ENCODE data around the gene SLC25A13. TPM values are rescaled to one million over a fixed set of nuclear protein-coding genes. Genes with fewer than 3 reads are reported as not detected.

Gene SLC25A13
- total RNA-seq, 1 donor from 2014 or later: 10.5 TPM

DNA sequence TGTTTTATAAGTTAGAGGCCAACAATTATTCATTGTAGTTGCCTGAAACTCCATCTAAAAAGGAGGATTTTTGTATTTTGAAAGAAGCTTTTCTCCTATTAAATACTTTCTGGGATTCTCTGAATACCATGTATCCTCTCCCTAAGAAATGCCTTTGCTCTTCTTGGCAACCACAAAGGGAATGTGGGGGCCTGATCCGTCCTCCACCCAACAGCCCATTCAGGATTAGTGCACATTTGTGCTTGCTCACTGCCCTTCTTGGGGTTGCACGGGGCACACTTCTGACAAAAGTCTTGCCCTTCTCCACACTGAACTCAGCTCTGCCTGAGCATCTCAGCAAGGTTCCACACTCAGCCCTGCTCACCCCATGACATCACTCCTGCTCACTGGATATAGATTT, 194.2 kb downstream of the SLC25A13 start:
- intact Hi-C loops (cut with DNase I): no loop called here
- DNase-seq (ENCODE audit: low spot score): no peak

DNA sequence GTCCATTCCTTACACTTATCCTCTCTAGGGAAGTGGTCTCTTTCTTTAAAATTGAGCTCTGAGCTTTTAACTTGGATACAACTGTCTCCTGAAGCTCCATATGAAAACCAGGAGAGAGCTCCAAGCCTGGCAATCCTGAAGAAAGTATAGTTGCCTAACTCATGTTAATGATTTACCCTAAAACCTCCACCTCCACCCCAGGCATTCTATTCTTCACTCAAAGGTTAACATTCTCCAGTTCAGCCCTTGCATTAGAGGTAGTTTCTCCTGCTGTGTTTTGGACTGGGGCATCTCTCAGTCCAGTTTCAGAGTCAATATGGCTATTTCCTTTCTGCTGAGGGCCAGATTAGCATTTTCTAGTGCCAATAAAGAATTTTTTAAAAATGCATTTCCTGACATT, 195.5 kb downstream of the SLC25A13 start:
- DNase-seq (ENCODE audit: low spot score): no peak
- intact Hi-C loops (cut with DNase I): no loop called here

DNA sequence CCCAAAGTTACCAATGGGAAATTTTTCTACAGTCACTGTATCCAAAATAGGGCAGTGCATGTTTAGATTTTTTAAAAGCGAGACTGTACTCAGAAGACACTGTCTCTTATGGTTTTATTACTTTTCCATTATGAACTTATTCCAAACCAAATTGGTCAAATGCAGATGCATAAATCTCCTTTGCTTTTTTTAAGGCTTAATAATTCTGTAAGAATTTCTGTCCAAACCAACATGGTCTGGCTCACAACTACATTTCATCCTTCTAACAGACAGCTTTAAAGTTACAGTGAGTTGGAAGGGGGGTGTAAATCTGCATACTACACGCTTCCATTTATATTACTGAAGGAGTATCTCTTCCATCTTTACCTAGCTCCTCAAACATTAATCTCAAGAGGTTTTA, 199.2 kb downstream of the SLC25A13 start:
- DNase-seq (ENCODE audit: low spot score): no peak
- intact Hi-C loops (cut with DNase I): no loop called here

DNA sequence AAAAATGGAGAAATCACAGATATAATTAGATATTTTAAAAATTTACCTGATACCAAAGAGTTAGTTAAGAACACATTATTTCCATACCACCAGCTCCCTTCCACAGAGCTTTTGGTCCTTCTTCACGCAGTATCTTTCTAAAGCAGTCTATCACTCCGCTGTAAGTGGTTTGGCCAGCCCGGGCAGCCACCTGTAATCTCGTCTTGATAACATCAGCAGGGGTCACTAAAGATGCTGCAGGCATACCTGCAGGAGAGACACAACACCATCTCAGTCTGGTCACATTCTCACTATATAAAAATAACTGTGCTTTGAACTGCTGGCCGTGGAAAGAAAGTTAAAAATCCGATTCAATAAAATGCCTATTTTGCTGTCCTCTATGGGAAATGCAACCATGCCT, 200.1 kb downstream of the SLC25A13 start:
- intact Hi-C loops (cut with DNase I): no loop called here
- no peak for DNase-seq (ENCODE audit: low spot score)

DNA sequence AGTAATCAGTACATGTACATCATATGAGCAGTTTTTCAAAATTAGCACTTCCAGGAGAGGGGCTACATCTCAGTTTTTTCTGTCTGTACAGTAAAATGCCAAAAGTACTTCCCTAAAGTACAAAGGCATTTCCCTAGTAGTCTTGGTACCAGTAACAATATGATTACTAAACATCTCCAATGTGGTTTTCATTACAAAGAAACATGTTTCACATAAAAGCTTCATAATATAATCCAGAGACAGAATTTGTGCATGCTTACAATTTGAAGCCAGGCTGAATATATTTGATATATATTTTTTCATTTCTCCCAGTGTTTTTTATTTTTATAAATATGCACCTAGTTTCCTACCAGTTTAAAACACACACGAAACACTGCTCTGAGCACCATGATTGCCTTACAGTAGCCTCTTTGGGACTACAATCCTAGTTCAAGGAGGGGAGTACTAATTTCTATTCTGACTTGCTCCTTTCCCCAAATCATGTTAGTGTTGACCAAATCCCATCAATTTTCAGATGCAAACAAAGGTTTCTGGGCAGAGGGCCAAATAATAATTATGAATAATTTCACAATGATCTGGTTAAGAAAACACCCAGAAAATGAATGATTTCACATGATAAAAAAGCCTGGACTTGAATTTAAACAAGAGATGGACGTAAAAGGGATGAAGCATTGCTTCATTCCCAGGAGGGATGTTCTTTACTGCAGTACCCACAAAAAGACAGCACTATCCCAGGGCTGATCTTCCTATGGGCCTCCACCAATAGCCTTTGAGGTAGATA, 201.3 kb downstream of the SLC25A13 start:
- intact Hi-C loops (cut with DNase I): no loop called here
- DNase-seq (ENCODE audit: low spot score): no peak

DNA sequence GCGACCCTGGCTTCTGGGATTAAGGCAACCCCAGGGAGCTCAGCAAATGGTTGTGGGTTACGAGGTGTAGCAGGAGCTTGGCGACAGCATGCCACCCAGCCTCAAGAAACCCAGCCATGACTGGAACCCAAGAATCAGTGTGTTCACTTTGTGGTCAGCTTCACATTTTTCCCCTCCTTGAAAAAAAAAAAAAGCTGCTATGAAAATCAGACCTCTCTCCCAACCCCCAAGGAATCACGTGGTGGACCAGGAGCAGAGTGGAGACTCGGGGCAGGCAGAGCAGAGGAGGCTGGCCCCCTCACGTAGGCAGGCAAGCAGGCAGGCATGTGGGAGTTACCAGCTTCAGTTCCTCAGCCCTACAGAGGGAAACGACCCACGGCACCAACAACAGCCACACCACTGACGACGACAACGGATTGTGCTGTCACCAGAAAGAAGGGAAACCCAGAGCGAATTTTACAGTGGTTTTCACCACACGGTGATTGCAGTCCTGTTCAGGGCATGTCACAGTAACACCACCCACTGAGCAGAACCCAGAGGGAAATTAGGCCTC, 203.4 kb downstream of the SLC25A13 start:
- DNase-seq (ENCODE audit: low spot score): no peak
- intact Hi-C loops (cut with DNase I): no loop called here

DNA sequence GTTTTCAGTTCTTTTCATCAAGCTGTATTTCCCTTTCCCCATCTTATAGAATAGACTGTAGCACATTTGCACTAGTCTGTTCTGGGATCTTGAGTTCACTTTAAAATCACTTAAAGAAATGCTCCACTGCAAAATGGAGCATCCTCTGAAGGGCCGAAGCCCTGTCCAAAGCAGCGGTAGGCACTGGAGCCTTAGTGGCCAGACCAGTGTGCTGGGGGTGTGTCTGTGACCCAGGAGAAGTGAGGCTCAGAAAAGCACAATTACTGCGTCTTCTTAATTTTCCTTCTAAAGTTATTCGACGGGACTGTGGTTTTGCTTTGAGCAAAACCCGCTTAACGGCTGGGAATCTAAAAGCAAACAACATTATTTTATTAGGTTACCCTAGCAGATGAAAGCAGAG, 205.7 kb downstream of the SLC25A13 start:
- intact Hi-C loops (cut with DNase I): no loop called here
- no peak for DNase-seq (ENCODE audit: low spot score)

DNA sequence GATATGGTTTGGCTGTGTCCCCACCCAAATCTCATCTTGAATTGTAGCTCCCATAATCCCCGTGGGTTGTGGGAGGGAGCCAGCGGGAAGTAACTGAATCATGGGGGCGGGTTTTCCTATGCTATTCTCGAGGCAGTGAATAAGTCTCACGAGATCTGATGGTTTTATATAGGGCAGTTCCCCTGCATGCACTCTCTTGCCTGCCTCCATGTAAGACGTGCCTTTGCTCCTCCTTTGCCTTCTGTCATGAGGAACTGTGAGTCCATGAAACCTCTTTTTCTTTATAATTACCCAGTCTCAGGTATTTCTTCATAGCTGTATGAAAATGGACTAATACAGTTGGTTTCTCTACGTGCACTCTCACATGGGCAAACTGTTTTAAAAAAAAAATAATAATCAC, 207.7 kb downstream of the SLC25A13 start:
- intact Hi-C loops (cut with DNase I): no loop called here

DNA sequence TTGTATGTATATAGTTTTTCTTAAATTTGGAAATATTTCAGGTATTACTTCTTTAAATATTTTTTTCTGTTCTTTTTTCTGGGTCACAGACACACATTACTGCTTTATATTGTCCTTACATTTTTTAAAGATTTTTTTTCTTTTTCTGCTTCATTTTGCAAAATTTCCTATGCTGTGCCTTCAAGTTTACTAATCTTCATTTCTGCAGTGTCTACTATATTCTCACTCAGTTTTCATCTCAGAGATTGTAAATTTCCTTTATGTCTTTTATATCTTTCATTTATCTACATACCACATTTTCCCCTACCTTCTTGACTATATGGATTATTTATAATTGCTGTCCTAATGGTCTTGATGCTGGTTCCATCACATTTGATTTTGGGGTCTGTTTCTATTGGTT, 210.5 kb downstream of the SLC25A13 start:
- intact Hi-C loops (cut with DNase I): no loop called here
- DNase-seq (ENCODE audit: low spot score): no peak

More for the DNA sequence above, 207.7 kb downstream of the SLC25A13 start:
- no peak for DNase-seq (ENCODE audit: low spot score)

DNA sequence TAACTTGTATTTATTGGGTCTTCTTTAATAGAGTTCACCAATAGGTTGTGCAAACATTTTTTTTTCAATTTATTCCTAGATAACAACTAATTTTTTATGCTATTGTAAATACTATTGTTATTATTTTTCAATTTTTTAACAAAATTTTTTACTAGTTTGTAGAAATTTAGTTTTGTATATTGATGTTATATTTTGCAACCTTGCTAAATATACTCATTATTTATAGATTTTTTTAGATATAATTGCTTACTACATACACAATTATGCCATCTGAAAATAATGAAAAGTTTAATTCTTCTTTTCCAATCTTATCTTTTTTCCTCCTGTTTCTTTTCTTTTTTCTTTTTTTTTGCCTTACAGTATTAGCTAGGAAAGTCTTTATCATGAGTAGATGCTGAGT, 216.9 kb downstream of the SLC25A13 start:
- no peak for DNase-seq (ENCODE audit: low spot score)
- intact Hi-C loops (cut with DNase I): no loop called here

DNA sequence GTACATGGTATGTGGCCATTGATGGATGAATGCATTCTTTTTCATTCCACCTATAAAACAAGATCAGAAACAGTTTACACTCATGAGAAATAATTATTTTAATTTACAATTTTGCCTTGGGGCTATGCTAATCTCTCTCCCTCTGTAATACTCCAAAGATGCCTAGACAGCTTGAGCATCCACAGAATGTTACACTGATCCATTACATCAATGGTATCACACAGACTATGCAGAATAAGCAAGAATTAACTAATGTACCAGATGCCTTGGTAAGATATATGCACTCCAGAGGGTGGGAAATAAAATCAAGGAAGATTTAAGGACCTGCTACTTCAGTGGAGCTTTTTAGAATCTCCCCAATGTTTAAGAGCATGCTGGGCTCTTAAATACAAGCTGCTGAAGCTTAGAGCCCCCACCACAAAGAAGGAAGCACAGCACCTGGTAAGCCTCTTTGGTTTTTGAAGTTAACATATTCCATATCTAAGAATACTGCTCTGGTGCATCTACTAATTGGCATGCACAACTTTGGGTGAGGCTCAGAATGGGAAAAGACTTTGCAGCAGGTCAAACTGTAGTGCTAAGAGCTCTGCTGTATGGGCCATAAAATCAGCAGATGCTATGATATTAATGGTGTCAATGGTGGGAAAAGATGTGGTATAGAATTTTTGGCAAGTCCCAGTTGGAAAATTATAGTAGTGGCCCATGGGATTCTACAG, 219.6 kb downstream of the SLC25A13 start:
- intact Hi-C loops (cut with DNase I): no loop called here
- no peak for DNase-seq (ENCODE audit: low spot score)

DNA sequence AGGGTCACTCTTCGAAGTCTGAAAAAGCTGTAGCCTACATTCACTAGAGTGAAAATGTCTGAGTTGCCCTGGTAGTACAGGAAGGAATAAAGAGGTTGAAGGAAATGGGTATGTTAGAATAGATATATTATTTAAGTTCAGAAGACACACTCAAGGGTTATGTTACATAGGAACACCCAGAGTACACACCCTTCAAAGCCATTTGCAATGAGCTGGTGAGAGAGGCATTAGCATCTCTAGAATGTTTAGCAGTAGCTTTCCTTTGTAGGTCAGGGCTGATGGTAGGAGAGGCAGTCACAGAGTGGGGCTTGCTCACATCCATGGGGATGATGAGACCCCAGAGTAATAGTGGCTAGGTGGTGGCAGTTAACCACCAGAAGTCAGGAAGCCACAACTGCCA, 221.2 kb downstream of the SLC25A13 start:
- intact Hi-C loops (cut with DNase I): no loop called here
- DNase-seq (ENCODE audit: low spot score): no peak

DNA sequence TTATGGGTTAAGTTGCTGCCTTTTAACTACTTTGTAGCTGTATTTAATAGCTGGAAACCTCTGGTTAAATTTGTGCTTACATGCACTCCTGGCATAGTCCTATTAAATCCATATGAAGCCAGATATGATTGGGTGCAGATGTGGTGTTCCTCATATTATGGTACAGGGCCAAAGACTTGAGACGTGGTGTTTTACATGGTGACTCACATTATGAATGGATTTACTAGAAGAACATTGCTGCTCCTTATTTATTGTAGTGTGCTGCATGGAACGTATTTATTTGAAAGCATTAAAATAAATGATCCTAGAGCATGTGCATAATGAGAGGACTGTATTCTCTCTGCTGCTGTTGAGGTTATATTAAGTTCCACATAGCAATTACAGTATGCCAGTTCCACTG, 224.1 kb downstream of the SLC25A13 start:
- intact Hi-C loops (cut with DNase I): no loop called here
- no peak for DNase-seq (ENCODE audit: low spot score)

DNA sequence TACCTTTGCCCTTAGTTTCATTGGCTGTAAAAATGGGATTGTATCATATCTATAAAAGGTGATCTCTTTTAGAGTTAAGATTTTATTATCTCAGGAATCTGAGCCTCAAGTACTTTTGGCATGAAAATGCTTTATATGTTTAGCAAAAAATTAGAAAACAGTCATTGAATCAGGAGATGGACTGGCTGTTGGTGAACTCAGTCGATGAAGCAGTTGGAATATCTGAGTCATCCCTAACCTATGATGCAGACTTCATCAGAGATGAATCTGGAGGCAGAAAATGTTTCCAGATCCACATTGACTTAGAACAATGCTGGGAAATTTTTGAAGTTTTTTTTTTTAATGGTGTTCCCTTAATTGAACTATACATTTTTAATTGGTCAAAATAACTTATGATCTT, 228.5 kb downstream of the SLC25A13 start:
- intact Hi-C loops (cut with DNase I): no loop called here
- no peak for DNase-seq (ENCODE audit: low spot score)

DNA sequence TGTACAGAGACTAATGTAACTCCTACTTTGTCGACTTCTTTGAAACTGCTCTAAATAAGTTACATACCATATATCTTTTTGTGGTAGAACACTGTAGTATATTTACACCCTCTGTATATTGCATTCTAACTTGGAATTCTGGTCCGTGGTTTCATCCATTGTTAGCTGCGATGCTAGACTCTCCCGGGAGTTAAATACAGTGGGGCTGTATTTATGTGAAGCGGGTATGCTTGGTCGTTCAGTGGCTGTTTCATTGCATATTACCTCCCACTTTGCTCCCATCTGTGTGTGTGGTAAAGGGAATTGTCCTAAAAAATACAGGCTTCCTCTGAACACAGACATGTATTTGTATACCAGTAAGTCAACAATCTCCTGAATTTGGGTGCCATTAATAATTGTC, 231.1 kb downstream of the SLC25A13 start:
- DNase-seq (ENCODE audit: low spot score): no peak
- intact Hi-C loops (cut with DNase I): no loop called here

DNA sequence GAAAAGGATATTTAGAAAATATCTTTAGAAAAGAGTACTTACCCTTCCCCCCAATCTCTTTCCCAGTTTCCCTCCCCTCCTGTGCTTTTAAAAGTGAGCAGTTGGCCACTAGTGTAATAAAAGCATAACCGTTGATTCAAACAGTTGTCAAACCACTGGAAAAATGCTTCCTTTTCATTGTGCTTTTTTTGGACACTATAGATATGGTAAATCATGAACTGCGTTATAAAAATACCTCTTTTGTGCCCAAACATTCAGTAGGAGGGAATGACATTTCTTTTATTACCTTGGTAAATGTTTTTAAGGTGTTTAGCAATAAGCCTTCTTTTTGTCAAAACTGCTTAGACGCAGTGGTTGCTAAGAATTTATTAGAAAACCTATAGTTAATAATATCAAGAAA, 232.4 kb downstream of the SLC25A13 start:
- intact Hi-C loops (cut with DNase I): no loop called here
- DNase-seq (ENCODE audit: low spot score): no peak

DNA sequence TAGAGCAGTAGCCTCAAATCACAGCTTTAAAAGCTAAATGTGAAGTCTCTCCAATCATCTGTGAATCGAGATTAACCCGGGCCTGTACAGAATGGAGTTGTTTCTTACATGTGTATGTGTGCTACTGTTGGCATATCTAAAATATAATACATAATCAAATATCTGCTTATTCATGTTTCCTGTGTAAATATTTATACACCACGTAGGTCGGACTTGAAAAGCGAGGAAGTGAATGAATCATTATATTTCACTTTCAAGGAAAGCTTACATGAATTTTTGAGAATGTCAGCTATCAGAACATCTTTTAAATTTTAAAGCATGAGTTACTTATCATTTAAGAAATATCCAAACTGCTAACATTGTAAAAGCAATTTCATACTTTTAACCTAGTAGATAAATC, 233.3 kb downstream of the SLC25A13 start:
- no peak for DNase-seq (ENCODE audit: low spot score)
- intact Hi-C loops (cut with DNase I): no loop called here

DNA sequence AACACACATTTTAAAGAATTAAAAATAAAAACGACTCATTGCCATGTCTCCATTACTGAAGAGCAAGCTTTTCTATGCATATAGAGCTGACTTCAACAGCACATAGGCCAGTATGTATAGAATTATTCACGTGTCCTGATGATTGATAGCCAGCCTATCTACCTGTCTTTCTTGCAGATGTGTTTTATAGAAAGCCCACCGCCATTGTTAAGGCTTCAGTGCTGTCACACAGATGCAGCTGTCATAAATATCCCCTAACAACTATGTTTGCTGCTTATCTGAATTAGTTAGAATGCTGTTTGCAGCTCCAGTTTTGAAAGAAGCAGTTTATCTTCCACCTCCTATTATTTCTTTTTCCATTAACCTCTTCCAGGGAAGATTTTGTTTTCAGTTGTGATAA, 235.9 kb downstream of the SLC25A13 start:
- DNase-seq (ENCODE audit: low spot score): no peak
- intact Hi-C loops (cut with DNase I): no loop called here

DNA sequence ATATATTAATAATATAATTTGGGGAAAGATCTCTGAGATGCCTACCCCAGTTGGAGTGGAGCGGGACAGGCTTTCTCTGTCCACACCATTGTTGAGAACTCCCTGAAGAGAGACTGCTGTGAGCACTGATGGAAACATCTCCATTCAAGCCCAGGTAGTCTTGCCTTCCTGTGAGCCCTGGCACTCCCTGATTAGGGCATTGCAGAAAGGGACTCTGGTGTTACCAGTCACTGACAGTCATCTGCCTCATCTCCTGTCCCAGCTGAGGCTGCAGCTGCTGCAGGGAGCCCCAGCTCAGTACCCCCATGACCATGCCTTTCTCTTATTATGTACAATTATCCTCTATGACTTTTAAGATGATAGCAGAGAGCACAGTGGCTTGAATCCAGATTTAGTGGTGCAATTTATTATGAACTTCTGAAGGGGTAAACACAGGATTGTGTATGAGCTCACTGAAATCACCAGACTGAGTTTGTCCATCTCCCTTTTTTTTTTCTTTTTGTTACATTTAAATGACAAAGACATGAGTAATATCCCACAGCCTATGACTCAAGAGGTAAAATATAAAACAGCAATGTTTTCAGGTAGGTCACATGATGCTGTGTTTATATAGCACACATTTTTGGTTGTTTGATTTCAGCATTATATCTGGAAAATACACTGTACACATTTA, 236.9 kb downstream of the SLC25A13 start:
- no peak for DNase-seq (ENCODE audit: low spot score)
- intact Hi-C loops (cut with DNase I): no loop called here

DNA sequence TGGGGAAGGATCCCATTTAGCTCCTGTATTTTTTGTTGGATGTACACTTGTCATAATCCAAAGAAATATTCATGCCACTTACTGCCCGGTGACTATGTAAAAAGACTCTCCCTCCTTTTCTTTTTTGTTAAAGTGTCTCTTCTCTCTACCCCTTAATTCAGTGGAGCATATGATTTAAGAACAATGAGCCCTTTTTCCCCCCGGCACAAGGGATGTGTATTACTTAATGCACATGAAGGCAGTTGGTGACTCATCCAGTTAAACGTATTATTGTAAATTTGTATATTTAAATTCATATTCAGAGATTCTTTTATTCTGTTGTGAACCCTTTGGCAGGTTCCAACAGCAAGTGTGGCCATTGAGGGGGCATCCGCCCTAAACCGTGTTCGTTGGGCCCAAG, 241.9 kb downstream of the SLC25A13 start:
- no peak for DNase-seq (ENCODE audit: low spot score)
- intact Hi-C loops (cut with DNase I): no loop called here

DNA sequence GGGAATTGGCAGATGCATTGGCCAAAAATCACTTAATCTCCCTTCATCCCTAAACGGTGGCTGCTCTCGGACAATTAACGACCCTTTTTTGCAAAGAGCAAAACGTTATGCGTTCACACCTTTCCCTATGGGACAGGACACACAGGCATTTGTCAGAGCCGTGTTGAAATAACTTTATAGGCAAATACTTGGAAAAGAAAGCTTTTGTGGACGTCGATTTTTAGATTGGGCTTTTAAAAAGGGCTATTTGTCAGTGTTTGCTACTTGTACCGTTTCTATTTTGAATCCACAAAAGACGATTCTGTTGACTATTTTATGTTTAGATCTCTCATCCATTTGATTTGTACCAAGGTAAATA, 245.6 kb downstream of the SLC25A13 start:
- intact Hi-C loops (cut with DNase I): loop anchor here (5.0 kb wide), 1 partner anchor 159 kb away; no protein-coding TSS in a partner anchor
- no peak for DNase-seq (ENCODE audit: low spot score)
